ENCODE results near the gene GNGT2.

- no peak for TF ChIP-seq EZH2 (IDR thresholded peaks at IDR 0.05; ENCODE audit: borderline replicate concordance)
- no peak for TF ChIP-seq CTCF (IDR thresholded peaks at IDR 0.05; ENCODE audit: poor library complexity)
- no peak for TF ChIP-seq EZH2phosphoT487 (IDR thresholded peaks at IDR 0.05; ENCODE audit: low read depth, severe bottlenecking, unreplicated experiment)
Observed at GRCh38 chr17:49183801-49184200, 26.6 kb downstream of the GNGT2 start.
